MCF 10A (cell line): Measurements from ENCODE around the gene PGAM5. TPM values are rescaled to one million over a fixed set of nuclear protein-coding genes. Genes with fewer than 3 reads are reported as not detected.
"Not testable (repeated sequence)": the region's sequence is repeated elsewhere in the genome, so short reads cannot be mapped to it uniquely, and the experiment has no call there.

Source experiments
- BruUV-seq: library from RNA; stranded (reverse); fragments of 400-500 nt; replicated peaks from 2 replicates; lab custom pipeline; 2021; lab: Mats Ljungman, UMichigan
- CTCF ChIA-PET: fragments of 300-600 bp; sonication (Branson Sonifier 250); formaldehyde crosslinking; extraction: SDS; loops from one replicate; lab custom pipeline; 2021; ENCODE audit warnings: antibody characterized with exemption, inconsistent platforms; lab: Yijun Ruan, JAX
- POLR2A ChIA-PET: fragments of 300-600, 350-650 bp; sonication (Branson Sonifier 250); formaldehyde crosslinking; extraction: SDS; loops from one replicate; lab custom pipeline; 2020; ENCODE audit warnings: antibody characterized with exemption, inconsistent platforms; lab: Yijun Ruan, JAX
- DNase-seq: peaks from one replicate; pipeline ENCODE4 v3.0.0-alpha.2; 2018; ENCODE audit not compliant: unreplicated experiment
- H3K27ac Mint-ChIP-seq: one replicate; pipeline ENCODE4 v1.8.0; 2022; ENCODE audit warnings: mild to moderate bottlenecking, low read depth, mixed read lengths; ENCODE audit not compliant: unreplicated experiment
- H3K27me3 Mint-ChIP-seq: one replicate; pipeline ENCODE4 v1.8.0; 2022; ENCODE audit warnings: mixed read lengths; ENCODE audit not compliant: insufficient read depth, unreplicated experiment
- H3K36me3 Mint-ChIP-seq: one replicate; pipeline ENCODE4 v1.8.0; 2022; ENCODE audit warnings: mild to moderate bottlenecking, moderate library complexity, mixed read lengths; ENCODE audit not compliant: insufficient read depth, unreplicated experiment
- H3K4me1 Mint-ChIP-seq: one replicate; pipeline ENCODE4 v1.8.0; 2022; ENCODE audit warnings: mixed read lengths; ENCODE audit not compliant: insufficient read depth, unreplicated experiment
- H3K4me3 Mint-ChIP-seq: one replicate; pipeline ENCODE4 v1.8.0; 2022; ENCODE audit warnings: mild to moderate bottlenecking, moderate library complexity, mixed read lengths; ENCODE audit not compliant: unreplicated experiment
- H3K9me3 Mint-ChIP-seq: one replicate; pipeline ENCODE4 v1.8.0; 2022; ENCODE audit warnings: mixed read lengths; ENCODE audit not compliant: unreplicated experiment
- CTCF ChIP-seq: fragments of 200-600 bp; IDR thresholded peaks from one replicate; pipeline ENCODE4 v1.8.0; 2022; ENCODE audit warnings: antibody characterized with exemption, mild to moderate bottlenecking; ENCODE audit not compliant: unreplicated experiment
- intact Hi-C: fragments of 100-400 bp; cut with micrococcal nuclease; formaldehyde crosslinking; loops from 2 replicates; pipeline ENCODE4 v1.14.1; 2022
- total RNA-seq: library from RNA; stranded (reverse); gene quantifications from 2 replicates; pipeline ENCODE4 v1.2.3, GENCODE V29; 2022

Gene PGAM5
- total RNA-seq, 1 experiment from 2014 or later, result 84.0 TPM

DNA sequence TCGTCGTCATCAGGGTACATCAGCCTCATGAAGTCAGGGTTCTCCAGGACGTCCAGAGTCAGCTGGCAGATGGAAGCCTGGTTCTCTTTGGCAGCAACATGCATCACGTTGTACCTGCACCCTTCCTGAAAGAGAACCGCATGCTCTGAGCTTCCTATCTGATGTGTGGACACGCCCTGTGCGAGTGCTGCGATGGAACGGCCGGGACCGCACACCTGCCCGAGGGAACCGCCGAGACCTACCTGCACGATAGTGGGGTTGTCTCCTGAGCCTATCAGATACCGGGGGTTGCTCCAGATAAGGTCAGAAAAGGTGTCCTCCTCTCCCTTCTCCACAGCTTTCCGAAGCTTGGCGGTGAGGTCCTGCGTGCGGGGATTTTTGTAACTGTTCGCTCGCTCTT lies 37.3 kb downstream of the PGAM5 start:
- intact Hi-C loops, result no loop called here

GRCh38 chr12:132748319-132748718 lies 37.7 kb downstream of the PGAM5 start:
- no peak for TF ChIP-seq CTCF
- intact Hi-C loops, result no loop called here
- DNase-seq, result no peak
- H3K9me3 Mint-ChIP-seq, result no peaks in the 10 kb centered on the region
- no peaks in the 10 kb centered on the region for H3K27me3 Mint-ChIP-seq
- peaks cover 100% of the 10 kb centered on the region for H3K36me3 Mint-ChIP-seq
- BruUV-seq, result no TSS peak
- ChIA-PET POLR2A (interaction anchor here (1.0 kb wide), 1 partner anchor 11 kb away, joined by 3 read pairs; no protein-coding TSS in a partner anchor), CTCF (interaction anchor here (1.0 kb wide), 1 partner anchor 58 kb away, joined by 3 read pairs; no protein-coding TSS in a partner anchor)
- no peak overlapping the region for H3K27ac Mint-ChIP-seq
- no peaks in the 10 kb centered on the region for H3K4me1 Mint-ChIP-seq
- H3K4me3 Mint-ChIP-seq, result no peak overlapping the region

More for the DNA sequence above, 37.3 kb downstream of the PGAM5 start:
- Mint-ChIP-seq H3K9me3 (no peaks in the 10 kb centered on the region), H3K4me1 (no peaks in the 10 kb centered on the region), H3K4me3 (no peak overlapping the region), H3K36me3 (peaks cover 100% of the 10 kb centered on the region), H3K27ac (no peak overlapping the region), H3K27me3 (no peaks in the 10 kb centered on the region)
- no peak for TF ChIP-seq CTCF
- DNase-seq, result no peak
- POLR2A ChIA-PET, result interaction anchor here (1.0 kb wide), 1 partner anchor 11 kb away, joined by 3 read pairs; no protein-coding TSS in a partner anchor
- CTCF ChIA-PET, result no interaction called here
- BruUV-seq, result no TSS peak

GRCh38 chr12:132753670-132754069 lies 43.0 kb downstream of the PGAM5 start:
- H3K4me3 Mint-ChIP-seq, CTCF ChIA-PET, H3K4me1 Mint-ChIP-seq, DNase-seq, H3K27ac Mint-ChIP-seq, intact Hi-C loops, BruUV-seq, H3K9me3 Mint-ChIP-seq, H3K27me3 Mint-ChIP-seq: not testable (repeated sequence)
- POLR2A ChIA-PET, result interaction anchor here (0.5 kb wide), 1 partner anchor 18 kb away, joined by 3 read pairs; no protein-coding TSS in a partner anchor
- peaks cover 100% of the 10 kb centered on the region for H3K36me3 Mint-ChIP-seq

- H3K9me3 Mint-ChIP-seq, result no peaks in the 10 kb centered on the region
- no peak for TF ChIP-seq CTCF
- ChIA-PET CTCF (no interaction called here), POLR2A (no interaction called here)
- no TSS peak for BruUV-seq
- DNase-seq, result no peak
- H3K27ac Mint-ChIP-seq, result no peak overlapping the region
- H3K27me3 Mint-ChIP-seq, result no peaks in the 10 kb centered on the region
- peaks cover 95% of the 10 kb centered on the region for H3K36me3 Mint-ChIP-seq
- intact Hi-C loops, result no loop called here
- peaks cover 4% of the 10 kb centered on the region for H3K4me1 Mint-ChIP-seq
- H3K4me3 Mint-ChIP-seq, result no peak overlapping the region
Observed at GRCh38 chr12:132754160-132754932, 43.7 kb downstream of the PGAM5 start.

DNA sequence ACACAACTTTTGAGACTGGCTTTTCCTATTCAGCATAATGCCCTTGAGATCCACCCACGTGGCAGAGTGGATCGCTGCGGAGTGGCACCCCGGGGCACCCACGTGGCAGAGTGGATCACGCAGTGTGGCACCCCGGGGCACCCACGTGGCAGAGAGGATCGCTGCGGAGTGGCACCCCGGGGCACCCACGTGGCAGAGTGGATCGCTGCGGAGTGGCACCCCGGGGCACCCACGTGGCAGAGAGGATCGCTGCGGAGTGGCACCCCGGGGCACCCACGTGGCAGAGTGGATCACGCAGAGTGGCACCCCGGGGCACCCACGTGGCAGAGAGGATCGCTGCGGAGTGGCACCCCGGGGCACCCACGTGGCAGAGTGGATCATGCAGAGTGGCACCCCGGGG lies 48.2 kb downstream of the PGAM5 start:
- H3K9me3 Mint-ChIP-seq, H3K4me1 Mint-ChIP-seq, H3K4me3 Mint-ChIP-seq, CTCF ChIA-PET, BruUV-seq, DNase-seq, intact Hi-C loops, H3K27ac Mint-ChIP-seq, H3K27me3 Mint-ChIP-seq: not testable (repeated sequence)
- H3K36me3 Mint-ChIP-seq, result peaks cover 57% of the 10 kb centered on the region
- POLR2A ChIA-PET, result interaction anchor here (1.2 to 4.0 kb wide), 3 partner anchors 8 to 49 kb away, joined by 3 to 23 read pairs (median 16); partner anchors contain the start of gene PGAM5
